HG03139 (cell line): ENCODE measurements around the gene CUBN.

Experiments used
- ATAC-seq: cut with Tn5 transposase; IDR thresholded peaks from one replicate; pipeline ENCODE4 v1.9.1; 2021; ENCODE audit not compliant: unreplicated experiment

Gene CUBN

DNA sequence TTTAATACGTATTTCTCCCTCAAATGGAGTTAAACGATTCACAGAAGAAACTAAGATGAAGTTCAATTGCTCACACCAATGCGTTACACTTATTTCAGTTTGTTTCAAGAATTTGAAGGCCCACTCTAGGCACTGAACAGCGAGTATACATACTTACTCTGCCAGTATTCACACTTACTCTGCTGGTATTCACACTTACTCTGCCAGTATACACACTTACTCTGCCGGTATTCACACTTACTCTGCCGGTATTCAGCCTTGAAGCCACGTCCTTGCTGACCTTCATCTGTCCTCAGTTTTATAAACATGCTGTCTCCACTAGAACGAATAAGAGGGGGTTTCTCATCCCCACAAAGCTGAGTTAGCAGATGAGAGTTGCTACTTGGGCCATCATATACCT, 86.0 kb downstream of the CUBN start:
- ATAC-seq: no peak

DNA sequence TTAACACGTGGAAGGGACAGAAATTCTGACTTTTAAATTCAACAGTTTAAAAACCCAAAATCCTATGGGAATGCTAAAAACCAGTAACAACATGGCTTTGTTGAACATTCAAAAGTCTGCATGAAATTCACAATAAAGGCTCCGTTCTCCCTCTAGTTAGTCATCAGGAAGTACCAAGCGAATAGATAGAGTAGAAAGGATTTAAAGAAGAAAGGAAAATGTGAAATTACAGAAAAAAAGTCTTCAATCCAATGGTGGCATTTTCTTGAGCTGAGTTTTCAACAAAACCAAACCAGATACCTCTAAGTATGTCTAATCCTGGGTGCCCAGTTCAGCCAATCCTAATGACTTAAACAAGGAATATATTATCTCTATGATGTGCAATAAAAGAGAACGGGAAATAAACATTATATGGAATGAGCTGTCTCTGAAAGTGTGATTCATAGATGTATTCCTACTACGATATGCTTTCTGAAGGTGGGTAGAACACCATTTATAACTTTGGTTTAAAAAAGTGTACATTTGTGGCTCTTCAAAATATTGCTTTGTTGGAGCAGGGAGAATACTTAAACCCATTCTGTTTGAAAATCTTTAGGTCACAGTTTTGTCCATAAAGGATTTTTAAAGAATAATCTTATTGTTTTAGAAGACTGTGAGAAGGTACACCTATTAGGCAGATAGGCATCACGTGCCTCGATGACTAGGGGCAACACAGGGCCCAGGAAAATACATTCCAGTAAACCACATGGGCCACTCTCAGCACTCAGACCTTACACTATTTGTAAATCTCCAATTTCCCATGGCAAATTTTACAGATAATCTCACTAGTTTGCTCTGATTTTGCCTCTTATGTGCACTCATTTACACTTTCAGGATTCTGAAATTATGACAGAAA, 87.7 kb downstream of the CUBN start:
- no peak for ATAC-seq

DNA sequence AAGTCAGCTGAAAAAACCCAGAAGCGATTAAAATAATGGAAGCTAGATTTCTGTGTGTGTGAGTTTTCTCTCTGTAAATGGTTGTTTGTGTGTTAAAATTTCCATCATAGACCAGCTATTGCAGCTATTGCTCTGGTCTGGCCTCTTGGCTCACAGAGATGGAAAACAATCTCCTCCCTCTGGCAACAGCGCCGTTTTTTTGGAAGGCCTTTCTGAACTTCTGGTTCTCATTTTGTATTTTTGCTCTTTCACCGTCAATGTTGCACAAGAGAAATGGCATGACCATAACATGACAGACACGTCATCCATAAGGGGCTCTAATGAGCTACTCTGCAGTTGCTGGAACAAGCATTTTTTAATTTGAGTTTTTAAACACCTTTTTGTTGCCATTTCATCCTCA, 91.0 kb downstream of the CUBN start:
- no peak for ATAC-seq

DNA sequence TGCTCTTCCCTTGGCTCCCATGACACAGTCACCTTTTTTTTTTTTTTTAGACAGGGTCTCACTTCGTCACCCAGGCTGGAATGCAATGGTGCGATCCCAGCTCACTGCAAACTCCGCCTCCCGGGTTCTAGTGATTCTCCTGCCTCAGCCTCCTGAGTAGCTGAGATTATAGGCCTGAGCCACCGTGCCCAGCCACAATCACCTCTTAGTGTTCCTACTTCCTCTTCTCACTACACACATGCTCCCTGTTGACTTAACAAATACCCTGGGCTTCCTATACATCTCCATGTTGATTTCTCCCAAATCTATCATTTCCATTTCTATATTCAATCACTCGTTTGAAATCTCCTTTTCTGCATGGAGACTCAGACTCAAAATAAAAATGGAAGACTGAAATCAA, 91.7 kb downstream of the CUBN start:
- ATAC-seq: no peak

DNA sequence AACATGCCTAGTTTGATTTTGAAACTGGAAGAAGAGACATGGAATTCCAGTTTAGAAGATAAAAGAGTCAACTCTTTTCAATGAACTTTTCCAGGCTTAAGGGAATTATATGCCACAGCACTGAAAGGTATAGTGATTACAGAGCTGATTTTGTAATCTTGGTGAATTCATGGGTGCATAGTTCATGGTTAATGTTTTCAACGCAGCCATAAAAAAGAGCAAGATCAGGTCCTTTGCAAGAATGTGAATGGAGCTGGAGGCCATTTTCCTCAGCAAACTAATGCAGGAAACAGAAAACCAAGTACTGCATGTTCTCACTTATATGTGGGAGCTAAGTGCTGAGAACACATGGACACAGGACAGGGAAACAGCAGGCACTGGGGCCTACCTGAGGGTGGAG, 94.2 kb downstream of the CUBN start:
- ATAC-seq: no peak

DNA sequence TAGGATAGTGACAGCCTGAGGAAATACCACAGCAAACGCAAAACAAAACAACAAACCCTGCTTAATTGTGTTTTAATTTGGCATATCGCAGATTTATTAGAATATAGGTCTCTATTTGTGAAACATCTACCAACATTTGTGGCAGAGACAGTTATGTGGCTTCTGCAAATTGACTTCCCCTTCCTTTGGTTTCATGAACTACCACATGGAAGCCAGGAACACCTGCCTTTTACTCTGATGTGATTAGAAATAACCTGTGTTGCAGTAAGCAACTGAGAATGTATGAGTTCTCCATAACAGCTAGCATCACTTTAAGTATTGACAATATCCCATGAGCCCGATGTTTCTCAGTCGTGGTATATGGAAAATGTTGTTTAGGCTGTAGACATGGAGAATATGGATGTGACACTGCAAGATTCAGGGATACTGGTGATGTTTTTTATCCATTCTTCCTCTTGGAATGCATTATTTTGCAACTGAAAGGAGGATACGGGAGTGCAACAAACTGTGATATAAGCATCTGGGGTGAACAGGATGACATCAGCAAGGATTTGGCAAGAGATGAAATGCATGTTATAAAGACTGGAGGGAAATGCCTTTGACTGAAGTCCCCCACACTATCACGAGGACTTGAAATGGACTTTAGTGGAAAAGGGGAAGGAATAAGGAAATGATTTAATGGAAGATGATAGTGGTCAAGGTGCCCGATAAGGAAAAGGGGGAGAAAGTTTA, 95.9 kb downstream of the CUBN start:
- no peak for ATAC-seq

DNA sequence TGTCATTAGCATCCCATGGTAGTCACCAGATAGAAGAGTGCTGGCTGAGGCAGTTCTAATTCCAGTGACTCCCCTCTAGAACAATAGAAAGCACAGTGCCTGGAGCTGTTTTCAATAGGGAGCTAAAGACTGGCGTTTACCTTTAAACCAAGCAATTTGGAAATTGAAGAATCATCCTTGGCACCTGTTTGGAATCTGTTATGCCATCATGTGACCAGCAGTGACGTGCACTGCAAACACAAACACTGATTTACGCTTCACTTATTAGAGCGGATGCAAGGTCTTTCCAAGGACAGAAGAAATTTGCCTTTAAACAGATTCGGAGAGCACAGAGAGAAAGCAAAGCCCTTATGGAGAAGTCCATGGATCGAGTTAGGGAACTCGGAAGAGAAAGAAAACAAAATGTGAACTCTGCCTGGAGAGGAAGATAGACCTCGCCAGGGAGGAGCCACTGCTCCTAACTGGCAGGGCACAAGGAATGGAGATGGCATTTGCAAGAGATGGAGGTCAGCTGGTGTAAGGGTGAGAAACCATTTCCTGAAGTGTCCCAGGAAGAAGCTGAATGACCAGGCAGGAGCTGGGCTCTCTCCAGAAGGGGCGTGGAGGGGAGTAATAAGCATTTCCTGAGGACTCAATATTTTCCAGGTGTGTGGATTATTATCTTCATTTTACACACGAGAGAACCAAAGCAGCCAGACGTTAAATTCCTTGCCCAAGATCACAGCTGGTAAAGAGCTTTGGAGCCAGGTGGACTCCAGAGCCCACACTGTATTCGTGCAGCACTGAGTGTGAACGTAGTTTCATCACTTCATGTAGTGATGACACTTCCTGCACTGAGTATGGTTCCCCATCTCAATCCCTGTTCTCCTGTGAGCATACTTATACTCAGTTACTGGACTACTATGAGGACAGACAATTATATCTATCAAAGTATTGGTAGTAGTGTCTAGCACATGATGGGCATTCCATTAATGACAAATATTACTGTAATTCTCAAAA, 97.7 kb downstream of the CUBN start:
- ATAC-seq: no peak

DNA sequence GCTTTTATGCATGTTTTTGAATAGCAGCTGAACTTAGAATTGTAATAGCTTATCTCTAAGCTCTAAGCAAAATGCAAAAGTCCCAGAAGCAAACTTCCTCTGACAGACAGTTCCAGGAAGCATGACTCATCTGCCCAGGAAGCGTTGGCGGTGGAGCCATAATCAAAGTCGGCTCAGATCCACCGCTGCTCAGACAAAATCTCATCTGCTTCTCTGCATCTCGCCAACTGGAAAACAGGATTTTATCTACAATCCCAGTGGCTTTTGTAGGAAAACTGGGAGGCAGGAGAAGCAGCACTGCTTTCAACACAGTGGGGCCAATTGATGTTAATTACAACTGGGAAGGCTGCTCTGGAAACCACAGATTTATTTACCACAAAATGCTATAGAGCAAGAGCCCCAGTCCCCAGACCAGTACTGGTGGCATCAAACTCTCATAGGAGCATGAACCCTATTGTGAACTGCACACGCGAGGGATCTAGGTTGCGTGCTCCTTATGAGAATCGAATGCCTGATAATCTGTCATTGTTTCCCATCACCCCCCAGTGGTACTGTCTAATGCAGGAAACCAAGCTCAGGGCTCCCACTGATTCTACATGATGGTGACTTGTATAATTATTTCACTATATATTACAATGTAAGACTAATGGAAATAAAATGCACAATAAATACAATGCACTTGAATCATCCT, 99.9 kb downstream of the CUBN start:
- ATAC-seq: no peak

DNA sequence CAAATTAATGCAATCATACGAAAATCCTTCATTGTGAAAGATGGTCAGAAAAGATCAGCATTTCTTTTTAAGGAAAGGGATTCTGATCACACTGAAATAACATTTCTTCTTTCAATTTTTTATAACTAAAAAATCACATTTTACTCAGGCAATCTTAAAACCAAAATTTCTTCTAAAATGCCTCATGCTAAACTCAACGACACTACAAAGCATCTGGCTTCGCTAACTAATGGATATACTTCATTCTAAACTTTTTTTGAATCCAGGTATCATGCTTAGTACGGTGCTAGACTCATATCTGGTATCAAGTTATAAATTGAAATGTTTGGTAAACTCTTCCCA, 100.4 kb downstream of the CUBN start:
- ATAC-seq: no peak

DNA sequence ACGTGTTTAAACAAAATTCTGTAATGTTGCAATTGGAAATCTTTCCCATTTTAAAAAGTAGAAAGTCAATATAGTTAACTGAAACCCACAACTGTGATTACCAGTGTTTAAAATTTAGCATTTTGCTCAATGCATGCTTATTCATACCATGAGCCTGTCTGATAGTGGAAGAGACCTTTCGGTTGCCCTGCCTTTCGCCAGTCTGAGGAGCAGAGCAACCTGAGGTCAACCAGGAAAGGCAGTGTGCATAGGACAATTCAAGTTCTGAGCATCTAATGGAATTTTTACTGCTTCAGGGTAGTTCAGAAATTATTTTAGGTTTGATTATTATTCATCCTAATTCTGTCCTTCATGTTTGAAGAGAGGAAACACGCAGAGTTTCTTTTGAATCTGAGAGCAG, 100.8 kb downstream of the CUBN start:
- no peak for ATAC-seq

DNA sequence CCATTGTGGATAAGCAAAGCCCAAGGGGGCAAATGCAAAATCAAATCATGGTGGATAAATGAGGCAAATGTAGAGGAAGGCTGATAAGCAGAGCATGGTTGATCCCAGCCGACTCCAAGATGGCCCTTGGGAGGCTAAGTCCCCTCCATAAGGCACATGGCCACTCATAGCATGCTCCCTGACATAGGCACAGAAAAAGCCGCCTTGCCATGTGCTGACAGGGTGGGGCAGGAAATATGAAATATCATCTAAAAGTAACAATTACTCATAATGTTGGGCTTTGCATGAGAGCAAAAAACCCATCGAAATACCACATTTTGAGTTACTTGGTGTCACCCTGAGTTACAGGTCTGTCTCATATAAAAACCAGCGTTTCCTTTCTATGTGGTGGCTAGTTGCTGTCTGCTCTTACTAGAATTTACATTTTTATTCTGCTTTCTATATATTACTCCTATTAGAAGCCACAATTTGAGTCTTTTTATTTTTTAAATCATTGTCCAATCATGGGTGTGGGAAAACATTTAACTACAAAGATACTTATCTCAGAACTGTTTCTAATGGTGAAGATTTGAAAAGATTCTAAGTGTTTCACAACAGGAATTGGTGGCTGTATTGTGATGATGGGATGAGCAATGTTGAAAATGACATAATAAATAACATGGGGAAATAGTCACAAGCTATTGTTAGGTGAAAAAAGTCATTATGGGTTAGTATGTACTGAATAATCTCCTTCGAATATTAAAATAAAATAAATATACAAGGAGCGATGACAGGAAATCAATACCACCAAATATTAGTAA, 102.7 kb downstream of the CUBN start:
- no peak for ATAC-seq

DNA sequence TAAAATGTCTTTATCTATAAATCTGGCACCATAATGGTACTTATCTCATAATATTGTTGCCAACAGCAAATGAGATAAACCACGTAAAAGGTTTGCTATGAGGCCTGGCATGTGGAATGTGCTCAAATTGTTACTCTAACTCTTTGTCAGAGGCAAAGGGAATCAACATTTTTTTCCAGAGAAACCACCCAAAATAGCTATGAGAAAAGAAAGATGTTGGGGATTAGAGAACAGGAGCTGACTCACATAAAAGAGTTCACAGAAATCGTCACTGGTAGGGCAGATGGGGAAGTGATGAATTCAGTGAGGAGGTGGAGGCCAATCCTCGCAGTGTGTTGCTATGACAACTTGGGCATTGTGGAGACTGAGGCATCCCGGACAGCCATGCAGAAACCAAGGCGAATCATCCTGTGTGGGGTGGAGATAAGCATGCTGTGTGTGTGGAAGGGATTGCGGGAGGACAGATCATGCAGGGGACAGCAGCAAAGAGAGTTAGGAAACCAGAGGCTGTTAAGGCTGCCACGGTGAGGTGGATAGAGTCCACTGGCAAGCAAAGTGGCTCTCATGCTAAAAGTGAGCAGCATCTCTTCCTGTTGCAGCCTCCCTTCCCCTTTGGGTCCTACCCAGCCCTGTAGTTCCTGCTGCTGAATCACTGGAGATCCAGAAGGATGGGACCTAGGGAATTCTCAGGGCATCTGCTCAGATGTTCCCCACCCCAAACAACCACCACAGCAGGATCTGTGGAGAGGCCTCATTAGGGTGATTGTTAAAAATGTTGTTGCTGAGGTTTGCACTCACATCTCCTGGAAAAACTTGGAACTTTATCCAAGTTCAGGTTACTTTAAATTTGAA, 103.9 kb downstream of the CUBN start:
- no peak for ATAC-seq

DNA sequence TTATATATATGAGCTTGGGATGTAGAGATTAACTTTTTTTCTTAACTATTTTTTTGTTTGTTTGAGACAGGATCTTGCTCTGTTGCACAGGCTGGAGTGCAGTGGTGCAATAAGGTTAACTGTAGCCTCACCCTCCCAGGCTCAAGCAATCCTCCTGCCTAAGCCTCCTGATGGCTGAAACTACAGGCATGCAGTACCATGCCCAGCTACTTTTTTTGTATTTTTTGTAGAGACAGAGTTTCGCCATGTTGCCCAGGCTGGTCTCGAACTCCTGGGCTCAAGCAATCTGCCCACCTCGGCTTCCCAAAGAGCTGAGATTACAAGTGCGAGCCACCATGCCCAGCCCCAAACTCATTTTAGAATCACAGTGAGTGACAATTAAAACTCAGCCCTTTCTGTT, 105.2 kb downstream of the CUBN start:
- ATAC-seq: no peak

DNA sequence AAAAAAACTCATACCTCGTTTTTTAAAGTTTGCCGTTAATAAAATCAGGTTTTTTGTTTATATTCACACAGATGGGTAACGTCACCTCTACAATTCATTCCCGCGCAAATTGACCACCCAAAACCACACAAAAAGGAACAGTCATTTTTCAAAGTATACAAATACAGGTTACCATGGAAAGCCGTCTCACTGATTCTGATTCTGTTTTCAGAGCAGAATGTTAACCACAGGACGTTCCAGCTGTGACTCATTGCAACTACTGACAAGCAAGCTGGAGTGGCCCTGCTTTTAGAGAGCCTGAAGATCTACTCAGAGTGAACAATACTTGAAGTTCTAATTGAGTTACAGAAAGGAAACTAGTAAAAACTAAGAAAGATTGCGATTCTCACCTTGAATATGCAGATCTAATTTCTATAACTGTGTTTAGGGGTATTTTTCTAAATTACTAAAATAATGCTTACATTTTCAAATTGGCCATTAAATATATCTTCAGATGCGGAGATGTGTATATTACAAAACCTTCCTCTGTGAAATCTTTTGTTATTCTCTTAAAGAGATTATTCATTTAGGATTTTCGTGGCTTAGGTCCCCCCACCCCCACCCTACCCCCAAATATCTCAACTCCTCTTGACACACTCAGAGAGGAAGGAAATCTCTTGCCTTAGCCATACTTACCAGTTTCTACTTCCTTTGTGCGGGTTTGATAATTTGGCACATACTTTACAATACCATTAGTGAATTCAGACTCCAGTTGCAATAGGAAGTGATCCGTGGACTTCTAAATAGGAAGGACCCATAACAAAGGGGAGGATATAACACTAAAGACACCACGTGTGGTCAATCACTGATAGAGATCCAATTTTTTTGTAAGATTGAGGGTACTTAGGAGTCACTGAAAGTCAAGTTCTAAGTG, 106.0 kb downstream of the CUBN start:
- ATAC-seq: peak; percentile 95

DNA sequence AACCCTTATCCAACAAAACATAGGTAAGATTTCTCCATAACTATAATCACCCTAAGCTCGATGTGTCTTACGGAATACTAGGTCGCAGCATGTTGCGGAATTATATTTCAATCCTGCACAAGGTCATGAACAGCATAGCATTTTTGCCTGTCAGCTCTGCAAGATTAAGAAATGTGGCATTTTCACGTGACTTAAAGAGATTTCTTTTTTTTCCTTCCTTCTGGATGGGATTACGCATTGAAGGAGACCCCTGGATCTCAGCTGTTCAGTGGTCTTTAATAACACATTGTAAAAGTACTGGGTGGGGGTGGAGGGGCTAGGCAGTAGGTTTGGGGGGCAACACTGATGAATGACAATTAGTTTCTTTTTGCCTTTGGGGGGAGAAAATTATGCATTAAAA, 106.7 kb downstream of the CUBN start:
- ATAC-seq: no peak

DNA sequence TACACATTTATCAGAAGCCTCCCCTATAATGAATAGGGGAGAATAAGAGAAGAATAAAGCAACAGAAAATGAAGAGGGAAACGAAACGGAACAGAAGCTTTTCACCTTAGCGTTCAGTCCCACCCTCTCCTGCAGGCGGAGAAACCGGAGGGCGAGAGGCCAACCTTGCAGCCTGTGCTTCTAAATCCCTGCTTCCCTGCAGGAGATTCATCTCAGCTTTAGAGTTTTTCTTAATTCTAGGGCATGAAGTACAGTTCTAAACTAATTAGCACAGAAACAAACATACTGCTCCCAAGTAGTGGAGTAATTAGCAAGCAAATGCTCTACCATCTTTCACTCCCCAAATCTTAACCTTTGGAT, 107.2 kb downstream of the CUBN start:
- no peak for ATAC-seq

DNA sequence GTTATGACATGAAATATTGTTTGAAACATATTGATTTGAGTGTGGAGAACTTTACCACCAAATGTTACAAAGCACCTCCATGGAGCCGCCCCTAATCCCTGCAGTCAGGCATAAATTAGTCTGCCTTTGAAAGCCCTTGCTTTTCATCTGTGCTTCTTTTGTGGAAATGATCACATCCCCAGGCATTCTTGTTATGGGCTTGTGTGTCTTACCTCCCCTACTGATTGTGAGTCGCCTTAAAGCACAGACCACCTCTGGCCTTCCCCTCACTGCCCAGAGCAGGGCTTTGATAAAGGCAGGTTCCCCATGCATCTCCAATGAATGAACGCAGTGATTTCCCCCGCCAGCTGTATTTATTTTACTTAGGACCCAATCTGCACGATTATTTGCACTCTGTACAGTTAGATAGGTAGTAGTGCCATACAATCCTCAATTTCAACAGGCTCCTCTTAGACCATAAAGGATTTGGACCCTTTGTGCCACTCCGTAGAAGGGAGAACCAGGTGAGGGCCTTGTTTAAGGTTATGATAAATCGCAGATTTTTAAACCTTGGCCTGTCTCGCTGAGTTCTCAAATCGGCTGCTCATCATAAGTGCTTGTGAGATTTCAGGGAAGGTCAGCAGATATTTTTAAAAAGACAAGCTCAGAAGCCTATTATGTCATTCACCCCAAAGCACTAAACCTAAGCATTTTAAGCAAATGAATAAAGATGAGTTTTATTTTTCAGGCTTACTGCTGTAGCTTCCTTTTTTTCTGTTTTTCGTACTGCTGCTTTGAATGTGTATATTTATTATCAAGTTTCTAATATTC, 107.8 kb downstream of the CUBN start:
- ATAC-seq: no peak
